Measurements from ENCODE around the gene CA5A. TPM values are rescaled to one million over a fixed set of nuclear protein-coding genes. Genes with fewer than 3 reads are reported as not detected.

CA5A gene
- total and polyA plus RNA-seq, 9 donors = 0.02 to 0.05 TPM; not detected in 7

- TF ChIP-seq EP300 (IDR thresholded peaks at IDR 0.05) = no peak
- no peak for TF ChIP-seq CTCF (IDR thresholded peaks at IDR 0.05)
- no peak for TF ChIP-seq POLR2A (IDR thresholded peaks at IDR 0.05)
- 93 to 98% (median 98%) methylated on average over 2 of the region's 2 CpGs for WGBS, 3 donors
- H3K4me3 ChIP-seq = no peak overlapping the region
- H3K9me3 ChIP-seq = no peaks in the 10 kb centered on the region
- peaks cover 4% of the 10 kb centered on the region for H3K4me1 ChIP-seq (ENCODE audit: insufficient read depth)
- H3K27me3 ChIP-seq = no peaks in the 10 kb centered on the region
- DNase-seq = no peak
- intact Hi-C loops (cut with DNase I) = no loop called here
- no peak overlapping the region for H3K27ac ChIP-seq
- no peaks in the 10 kb centered on the region for H3K36me3 ChIP-seq
Observed at GRCh38 chr16:87971933-87972332, 35.6 kb upstream of the CA5A start.

- TF ChIP-seq EP300 (IDR thresholded peaks at IDR 0.05) (no peak), POLR2A (IDR thresholded peaks at IDR 0.05) (no peak), CTCF (IDR thresholded peaks at IDR 0.05) (no peak)
- H3K9me3 ChIP-seq = no peaks in the 10 kb centered on the region
- H3K4me3 ChIP-seq = no peak overlapping the region
- no peak overlapping the region for H3K27ac ChIP-seq
- peaks cover 14% of the 10 kb centered on the region for H3K4me1 ChIP-seq (ENCODE audit: insufficient read depth)
- intact Hi-C loops (cut with DNase I) = no loop called here
- H3K36me3 ChIP-seq = no peaks in the 10 kb centered on the region
- WGBS, 3 donors = 29 to 51% (median 34%) methylated on average over 3 of the region's 3 CpGs
- no peaks in the 10 kb centered on the region for H3K27me3 ChIP-seq
- DNase-seq = no peak
Observed at GRCh38 chr16:87970186-87970585, 33.9 kb upstream of the CA5A start.

- Histone ChIP-seq H3K4me1 (ENCODE audit: insufficient read depth) (peaks cover 17% of the 10 kb centered on the region), H3K36me3 (no peaks in the 10 kb centered on the region), H3K9me3 (no peaks in the 10 kb centered on the region), H3K4me3 (no peak overlapping the region), H3K27ac (no peak overlapping the region), H3K27me3 (no peaks in the 10 kb centered on the region)
- TF ChIP-seq POLR2A (IDR thresholded peaks at IDR 0.05) (no peak), CTCF (IDR thresholded peaks at IDR 0.05) (no peak), EP300 (IDR thresholded peaks at IDR 0.05) (no peak)
- peak in 2 of 5 donors; percentile 10 to 16 for DNase-seq
- 52 to 62% (median 59%) methylated on average over 7 of the region's 7 CpGs for WGBS, 3 donors
- intact Hi-C loops (cut with DNase I) = no loop called here
Observed at GRCh38 chr16:87968541-87968940, 32.2 kb upstream of the CA5A start.

- Histone ChIP-seq H3K27me3 (no peaks in the 10 kb centered on the region), H3K36me3 (no peaks in the 10 kb centered on the region), H3K4me3 (no peak overlapping the region), H3K9me3 (no peaks in the 10 kb centered on the region), H3K27ac (peak overlapping the region; percentile 22 to 82), H3K4me1 (ENCODE audit: insufficient read depth) (peaks cover 17% of the 10 kb centered on the region)
- peak in 3 of 5 donors; percentile 17 to 49 (median 45) for DNase-seq
- TF ChIP-seq EP300 (IDR thresholded peaks at IDR 0.05) = no peak
- no peak for TF ChIP-seq CTCF (IDR thresholded peaks at IDR 0.05)
- intact Hi-C loops (cut with DNase I) = no loop called here
- 13 to 25% (median 18%) methylated on average over 14 of the region's 14 CpGs for WGBS, 3 donors
Observed at GRCh38 chr16:87966685-87967185, 30.4 kb upstream of the CA5A start.
